Mesodermal cell (in vitro differentiated cells): ENCODE results near the gene RBMS3.
"Not testable (repeated sequence)": the region's sequence is repeated elsewhere in the genome, so short reads cannot be mapped to it uniquely, and the experiment has no call there.

Source experiments
- H3K27ac ChIP-seq: 2 replicates; pipeline ENCODE4 v1.7.0; 2013; ENCODE audit warnings: mild to moderate bottlenecking, low read depth, low read length, moderate library complexity; ENCODE audit not compliant: severe bottlenecking
- H3K36me3 ChIP-seq: 2 replicates; pipeline ENCODE4 v1.7.1; 2013; ENCODE audit warnings: mild to moderate bottlenecking, low read length, moderate library complexity; ENCODE audit not compliant: control insufficient read depth, insufficient read depth
- H3K4me1 ChIP-seq: one replicate; pipeline ENCODE4 v1.7.1; 2013; ENCODE audit warnings: mild to moderate bottlenecking, low read length; ENCODE audit not compliant: insufficient read depth, control insufficient read depth, poor library complexity, severe bottlenecking
- H3K4me3 ChIP-seq: 2 replicates; pipeline ENCODE4 v1.7.0; 2013; ENCODE audit warnings: low read length, control low read depth, mild to moderate bottlenecking; ENCODE audit not compliant: insufficient read depth, poor library complexity, severe bottlenecking; ENCODE audit errors: extremely low read depth
- H3K9me3 ChIP-seq: 2 replicates; pipeline ENCODE4 v1.7.1; 2013; ENCODE audit warnings: mild to moderate bottlenecking, low read length, moderate library complexity; ENCODE audit not compliant: control insufficient read depth
- WGBS, 2 experiments: methylation state at CpG; one replicate each; pipeline ENCODE4 v1.1.5; 2013; ENCODE audit warnings: missing lambda C conversion rate in 2 of 2; ENCODE audit not compliant: insufficient coverage in 2 of 2; 5-methylcytosine and 5-hydroxymethylcytosine counted together

Gene RBMS3

GRCh38 chr3:29326540-29326939 is 45.7 kb downstream of the RBMS3 start:
- 83 to 89% methylated on average over 5 to 7 of the region's 10 CpGs for WGBS, 2 experiments
- H3K36me3 ChIP-seq, H3K4me3 ChIP-seq, H3K9me3 ChIP-seq, H3K27ac ChIP-seq: not testable (repeated sequence)
- peaks cover 17% of the 10 kb centered on the region for H3K4me1 ChIP-seq

- peaks cover 23% of the 10 kb centered on the region for H3K4me1 ChIP-seq
- H3K27ac ChIP-seq: no peak overlapping the region
- H3K9me3 ChIP-seq: no peaks in the 10 kb centered on the region
- no peaks in the 10 kb centered on the region for H3K36me3 ChIP-seq
- WGBS, 2 experiments: 100% methylated on average over 2 of the region's 4 CpGs
- no peak overlapping the region for H3K4me3 ChIP-seq
Observed at GRCh38 chr3:29329986-29330890, 49.4 kb downstream of the RBMS3 start.

- no peak overlapping the region for H3K4me3 ChIP-seq
- H3K9me3 ChIP-seq: no peaks in the 10 kb centered on the region
- no peaks in the 10 kb centered on the region for H3K36me3 ChIP-seq
- H3K27ac ChIP-seq: peak overlapping the region; percentile 55
- peaks cover 30% of the 10 kb centered on the region for H3K4me1 ChIP-seq
- WGBS, 2 experiments: 93 to 100% methylated on average over 3 of the region's 4 CpGs
Observed at GRCh38 chr3:29331035-29331434, 50.2 kb downstream of the RBMS3 start.

- Histone ChIP-seq H3K27ac (peak overlapping the region; percentile 55), H3K9me3 (no peaks in the 10 kb centered on the region), H3K4me1 (peaks cover 34% of the 10 kb centered on the region), H3K4me3 (no peak overlapping the region), H3K36me3 (no peaks in the 10 kb centered on the region)
- 86 to 100% methylated on average over 1 to 3 of the region's 5 CpGs for whole genome bisulfite sequencing, 2 experiments
Observed at GRCh38 chr3:29331456-29332194, 50.8 kb downstream of the RBMS3 start.

- 100% methylated on average over 1 of the region's 2 CpGs for WGBS, 2 experiments
- Histone ChIP-seq H3K27ac (peak overlapping the region; percentile 6), H3K36me3 (no peaks in the 10 kb centered on the region), H3K9me3 (no peaks in the 10 kb centered on the region), H3K4me3 (no peak overlapping the region), H3K4me1 (peaks cover 34% of the 10 kb centered on the region)
Observed at GRCh38 chr3:29332195-29332637, 51.3 kb downstream of the RBMS3 start.

GRCh38 chr3:29333576-29333975 is 52.7 kb downstream of the RBMS3 start:
- 100% methylated on average over 2 to 3 of the region's 3 CpGs for WGBS, 2 experiments
- Histone ChIP-seq H3K27ac (no peak overlapping the region), H3K4me3 (no peak overlapping the region), H3K4me1 (peaks cover 34% of the 10 kb centered on the region), H3K9me3 (no peaks in the 10 kb centered on the region), H3K36me3 (no peaks in the 10 kb centered on the region)

- Histone ChIP-seq H3K27ac (peak overlapping the region; percentile 97), H3K4me1 (peaks cover 34% of the 10 kb centered on the region)
- WGBS, 2 experiments: 100% methylated on average over 1 of the region's 3 CpGs; no CpG with 5 or more reads in 1 of the 2 experiments
Observed at GRCh38 chr3:29334706-29335105, 53.8 kb downstream of the RBMS3 start.

GRCh38 chr3:29335438-29335837 is 54.6 kb downstream of the RBMS3 start:
- peak overlapping the region; percentile 97 for H3K27ac ChIP-seq
- 35 to 44% methylated on average over 4 to 5 of the region's 6 CpGs for WGBS, 2 experiments
- peaks cover 34% of the 10 kb centered on the region for H3K4me1 ChIP-seq
- H3K4me3 ChIP-seq: no peak overlapping the region
- no peaks in the 10 kb centered on the region for H3K9me3 ChIP-seq
- no peaks in the 10 kb centered on the region for H3K36me3 ChIP-seq

More at GRCh38 chr3:29334706-29335105, 53.8 kb downstream of the RBMS3 start:
- Histone ChIP-seq H3K9me3 (no peaks in the 10 kb centered on the region), H3K36me3 (no peaks in the 10 kb centered on the region), H3K4me3 (no peak overlapping the region)

- H3K4me1 ChIP-seq: peaks cover 34% of the 10 kb centered on the region
- H3K27ac ChIP-seq: peak overlapping the region; percentile 97
- H3K36me3 ChIP-seq: no peaks in the 10 kb centered on the region
- no peak overlapping the region for H3K4me3 ChIP-seq
- H3K9me3 ChIP-seq: no peaks in the 10 kb centered on the region
- WGBS, 2 experiments: 73 to 82% methylated on average over 3 of the region's 4 CpGs
Observed at GRCh38 chr3:29335943-29336342, 55.1 kb downstream of the RBMS3 start.

- H3K27ac ChIP-seq: no peak overlapping the region
- H3K4me1 ChIP-seq: peaks cover 30% of the 10 kb centered on the region
- no peak overlapping the region for H3K4me3 ChIP-seq
- H3K9me3 ChIP-seq: no peaks in the 10 kb centered on the region
- H3K36me3 ChIP-seq: no peaks in the 10 kb centered on the region
Observed at GRCh38 chr3:29337565-29337964, 56.7 kb downstream of the RBMS3 start.

GRCh38 chr3:29338377-29338776 is 57.5 kb downstream of the RBMS3 start:
- Histone ChIP-seq H3K36me3 (no peaks in the 10 kb centered on the region), H3K4me3 (no peak overlapping the region), H3K4me1 (peaks cover 25% of the 10 kb centered on the region), H3K27ac (no peak overlapping the region), H3K9me3 (no peaks in the 10 kb centered on the region)
